ENCODE results near the gene ASS1. TPM values are rescaled to one million over a fixed set of nuclear protein-coding genes. Genes with fewer than 3 reads are reported as not detected.
A peak's percentile ranks its signal among the peaks of the same experiment; 100 is the strongest.
"Not testable (repeated sequence)": the region's sequence is repeated elsewhere in the genome, so short reads cannot be mapped to it uniquely, and the experiment has no call there.

ASS1 gene
- total and polyA plus RNA-seq, 3 donors from 2014 or later, result 68.5 to 153 (median 90.2) TPM

GRCh38 chr9:130432796-130433167 is 12.0 kb upstream of the ASS1 start:
- TF ChIP-seq CTCF (IDR thresholded peaks at IDR 0.05) (no peak), POLR2A (IDR thresholded peaks at IDR 0.05) (no peak)
- no peaks in the 10 kb centered on the region for H3K36me3 ChIP-seq (ENCODE audit: low read depth, missing control alignments)
- H3K4me3 ChIP-seq, result peak overlapping the region; percentile 37 to 48
- H3K9me3 ChIP-seq, result no peaks in the 10 kb centered on the region
- DNase-seq, result no peak
- intact Hi-C loops (cut with DNase I; ENCODE audit: low total_unique reads), result no loop called here
- H3K4me1 ChIP-seq, result peaks cover 4% of the 10 kb centered on the region
- no peak overlapping the region for H3K27ac ChIP-seq
- H3K27me3 ChIP-seq, result no peaks in the 10 kb centered on the region
- WGBS, 2 donors, result 59 to 60% methylated on average over 2 to 16 of the region's 16 CpGs

GRCh38 chr9:130433168-130433946 is 11.4 kb upstream of the ASS1 start:
- TF ChIP-seq POLR2A (IDR thresholded peaks at IDR 0.05) (no peak), CTCF (IDR thresholded peaks at IDR 0.05) (peak; percentile 57 to 73 (median 59))
- DNase-seq, result peak; percentile 61
- H3K4me1 ChIP-seq, result peaks cover 4% of the 10 kb centered on the region
- no peak overlapping the region for H3K27ac ChIP-seq
- intact Hi-C loops (cut with DNase I; ENCODE audit: low total_unique reads), result no loop called here
- WGBS, 2 donors, result 2 to 6% methylated on average over 12 to 67 of the region's 92 CpGs
- H3K36me3 ChIP-seq (ENCODE audit: low read depth, missing control alignments), result no peaks in the 10 kb centered on the region
- H3K4me3 ChIP-seq, result peak overlapping the region; percentile 37 to 48
- no peaks in the 10 kb centered on the region for H3K9me3 ChIP-seq
- no peaks in the 10 kb centered on the region for H3K27me3 ChIP-seq

GRCh38 chr9:130433947-130434262 is 10.9 kb upstream of the ASS1 start:
- intact Hi-C loops (cut with DNase I; ENCODE audit: low total_unique reads), result no loop called here
- TF ChIP-seq CTCF (IDR thresholded peaks at IDR 0.05), result no peak
- no peak for TF ChIP-seq POLR2A (IDR thresholded peaks at IDR 0.05)
- Histone ChIP-seq H3K4me1 (peaks cover 4% of the 10 kb centered on the region), H3K27me3 (no peaks in the 10 kb centered on the region), H3K9me3 (no peaks in the 10 kb centered on the region), H3K36me3 (ENCODE audit: low read depth, missing control alignments) (no peaks in the 10 kb centered on the region), H3K4me3 (peak overlapping the region in 1 of 2 donors; percentile 48), H3K27ac (no peak overlapping the region)
- DNase-seq, result no peak
- 10 to 14% methylated on average over 8 to 9 of the region's 9 CpGs for WGBS, 2 donors

GRCh38 chr9:130434656-130435055 is 10.1 kb upstream of the ASS1 start:
- DNase-seq; H3K9me3 ChIP-seq; intact Hi-C loops (cut with DNase I; ENCODE audit: low total_unique reads); H3K27ac ChIP-seq; H3K4me1 ChIP-seq; H3K36me3 ChIP-seq (ENCODE audit: low read depth, missing control alignments); H3K27me3 ChIP-seq; H3K4me3 ChIP-seq: not testable (repeated sequence)
- 86 to 97% methylated on average over 5 of the region's 5 CpGs for WGBS, 2 donors

- Histone ChIP-seq H3K4me3 (no peak overlapping the region), H3K27ac (no peak overlapping the region), H3K36me3 (ENCODE audit: low read depth, missing control alignments) (no peaks in the 10 kb centered on the region), H3K27me3 (no peaks in the 10 kb centered on the region), H3K4me1 (peaks cover 4% of the 10 kb centered on the region), H3K9me3 (no peaks in the 10 kb centered on the region)
- intact Hi-C loops (cut with DNase I; ENCODE audit: low total_unique reads), result no loop called here
- no peak for DNase-seq
- no peak for TF ChIP-seq POLR2A (IDR thresholded peaks at IDR 0.05)
- TF ChIP-seq CTCF (IDR thresholded peaks at IDR 0.05), result no peak
- 86 to 90% methylated on average over 15 of the region's 15 CpGs for WGBS, 2 donors
Observed at GRCh38 chr9:130437011-130437789, 7.6 kb upstream of the ASS1 start.

Measured in testis (tissue), 3 donors.